RPMI8226 (cell line): Measurements from ENCODE around the gene DLX2.

Experiments used
- DNase-seq: peaks from one replicate; pipeline ENCODE4 v3.0.0-alpha.2; 2015

The DLX2 gene

GRCh38 chr2:172093416-172094293, 9.0 kb downstream of the DLX2 start:
- DNase-seq, result no peak

- DNase-seq, result no peak
These were observed 9.8 kb downstream of the DLX2 start for GRCh38 chr2:172092716-172093415.

- DNase-seq, result no peak
These were observed 10.7 kb downstream of the DLX2 start for GRCh38 chr2:172091761-172092566.

- DNase-seq, result no peak
These were observed 11.6 kb downstream of the DLX2 start for GRCh38 chr2:172091000-172091641.

GRCh38 chr2:172090044-172090961, 12.4 kb downstream of the DLX2 start:
- no peak for DNase-seq

GRCh38 chr2:172089633-172090032, 13.1 kb downstream of the DLX2 start:
- no peak for DNase-seq

- no peak for DNase-seq
These were observed 13.6 kb downstream of the DLX2 start for GRCh38 chr2:172089005-172089504.

GRCh38 chr2:172088245-172089004, 14.3 kb downstream of the DLX2 start:
- DNase-seq, result no peak

GRCh38 chr2:172087780-172088244, 14.9 kb downstream of the DLX2 start:
- DNase-seq, result no peak

- DNase-seq, result no peak
These were observed 15.4 kb downstream of the DLX2 start for GRCh38 chr2:172087207-172087779.

- DNase-seq, result peak; percentile 72
These were observed 16.2 kb downstream of the DLX2 start for GRCh38 chr2:172086241-172087206.

- DNase-seq, result no peak
These were observed 17.1 kb downstream of the DLX2 start, which contains the start of gene DLX1 for GRCh38 chr2:172085460-172086159. Gene DLX1 (plus strand): TSS chr2:172085507. CDS start chr2:172085678, 171 bp downstream.

GRCh38 chr2:172084645-172085459, 17.8 kb downstream of the DLX2 start:
- peak; percentile 90 for DNase-seq

- no peak for DNase-seq
These were observed 18.4 kb downstream of the DLX2 start for GRCh38 chr2:172084395-172084644.

GRCh38 chr2:172083628-172084394, 18.9 kb downstream of the DLX2 start:
- no peak for DNase-seq

GRCh38 chr2:172082944-172083627, 19.6 kb downstream of the DLX2 start:
- DNase-seq, result no peak
